ENCODE measurements around the gene VDR. TPM values are rescaled to one million over a fixed set of nuclear protein-coding genes. Genes with fewer than 3 reads are reported as not detected.

Gene VDR
- polyA plus RNA-seq, 6 donors from 2014 or later: 0.05 to 0.44 TPM; not detected in 4

GRCh38 chr12:47884501-47884900 is 20.3 kb downstream of the VDR start:
- H3K4me3 Mint-ChIP-seq: peak overlapping the region in 2 of 8 donors; percentile 12 to 47
- no peaks in the 10 kb centered on the region for H3K9me3 Mint-ChIP-seq
- peaks cover 19 to 33% (median 32%) of the 10 kb centered on the region in 3 donors for H3K4me1 Mint-ChIP-seq
- no peak for DNase-seq
- H3K27me3 Mint-ChIP-seq: peaks cover 10 to 24% (median 15%) of the 10 kb centered on the region in 3 donors
- no peak for ATAC-seq (ENCODE audit: low read depth in 2 of 2)
- H3K27ac Mint-ChIP-seq: no peak overlapping the region
- H3K36me3 Mint-ChIP-seq: no peaks in the 10 kb centered on the region

- ATAC-seq (ENCODE audit: low read depth in 2 of 2) (no peak), DNase-seq (no peak)
- Mint-ChIP-seq H3K36me3 (no peaks in the 10 kb centered on the region), H3K4me3 (peak overlapping the region in 6 of 8 donors; percentile 61 to 89 (median 80)), H3K9me3 (no peaks in the 10 kb centered on the region), H3K27ac (peak overlapping the region in 2 of 6 donors; percentile 31 to 56), H3K27me3 (peaks cover 10 to 25% (median 15%) of the 10 kb centered on the region in 3 donors), H3K4me1 (peaks cover 19 to 33% (median 32%) of the 10 kb centered on the region in 3 donors)
Observed at GRCh38 chr12:47883663-47884195, 21.1 kb downstream of the VDR start.

GRCh38 chr12:47882781-47883546 is 21.8 kb downstream of the VDR start:
- Mint-ChIP-seq H3K4me1 (peaks cover 19 to 33% (median 28%) of the 10 kb centered on the region in 3 donors), H3K27ac (peak overlapping the region in 3 of 6 donors; percentile 56 to 89 (median 63)), H3K4me3 (peak overlapping the region in 7 of 8 donors; percentile 76 to 89 (median 81)), H3K27me3 (peaks cover 10 to 32% (median 21%) of the 10 kb centered on the region in 3 donors), H3K9me3 (no peaks in the 10 kb centered on the region), H3K36me3 (no peaks in the 10 kb centered on the region)
- ATAC-seq (ENCODE audit: low read depth in 2 of 2) (peak; percentile 63 to 67), DNase-seq (no peak)

- ATAC-seq (ENCODE audit: low read depth in 2 of 2) (no peak), DNase-seq (no peak)
- no peaks in the 10 kb centered on the region for H3K36me3 Mint-ChIP-seq
- H3K9me3 Mint-ChIP-seq: no peaks in the 10 kb centered on the region
- H3K27ac Mint-ChIP-seq: peak overlapping the region in 1 of 6 donors; percentile 90
- peaks cover 19 to 33% (median 28%) of the 10 kb centered on the region in 3 donors for H3K4me1 Mint-ChIP-seq
- peak overlapping the region in 7 of 8 donors; percentile 57 to 88 (median 75) for H3K4me3 Mint-ChIP-seq
- peaks cover 10 to 32% (median 21%) of the 10 kb centered on the region in 3 donors for H3K27me3 Mint-ChIP-seq
Observed at GRCh38 chr12:47881826-47882427, 22.9 kb downstream of the VDR start.

- Mint-ChIP-seq H3K4me3 (no peak overlapping the region), H3K9me3 (no peaks in the 10 kb centered on the region), H3K27ac (peak overlapping the region in 1 of 6 donors; percentile 23), H3K27me3 (peaks cover 13 to 32% (median 21%) of the 10 kb centered on the region in 3 donors), H3K4me1 (peaks cover 19 to 33% (median 28%) of the 10 kb centered on the region in 3 donors), H3K36me3 (no peaks in the 10 kb centered on the region)
- DNase-seq (no peak), ATAC-seq (ENCODE audit: low read depth in 2 of 2) (no peak)
Observed at GRCh38 chr12:47881051-47881450, 23.7 kb downstream of the VDR start.

- Mint-ChIP-seq H3K9me3 (no peaks in the 10 kb centered on the region), H3K4me1 (peaks cover 19 to 25% (median 22%) of the 10 kb centered on the region in 3 donors), H3K36me3 (no peaks in the 10 kb centered on the region), H3K27me3 (peaks cover 15 to 25% (median 21%) of the 10 kb centered on the region in 3 donors), H3K4me3 (no peak overlapping the region), H3K27ac (no peak overlapping the region)
- no peak for DNase-seq
- no peak for ATAC-seq (ENCODE audit: low read depth in 2 of 2)
Observed at GRCh38 chr12:47878918-47879481, 25.8 kb downstream of the VDR start.

- H3K9me3 Mint-ChIP-seq: no peaks in the 10 kb centered on the region
- DNase-seq: no peak
- H3K4me3 Mint-ChIP-seq: peak overlapping the region in 1 of 8 donors; percentile 38
- no peak for ATAC-seq (ENCODE audit: low read depth in 2 of 2)
- H3K27ac Mint-ChIP-seq: no peak overlapping the region
- H3K27me3 Mint-ChIP-seq: peaks cover 12 to 25% (median 21%) of the 10 kb centered on the region in 3 donors
- peaks cover 16 to 19% (median 17%) of the 10 kb centered on the region in 3 donors for H3K4me1 Mint-ChIP-seq
- no peaks in the 10 kb centered on the region for H3K36me3 Mint-ChIP-seq
Observed at GRCh38 chr12:47878293-47878917, 26.4 kb downstream of the VDR start.

- Mint-ChIP-seq H3K36me3 (no peaks in the 10 kb centered on the region), H3K27ac (no peak overlapping the region)
Observed at GRCh38 chr12:47877081-47877480, 27.7 kb downstream of the VDR start.

GRCh38 chr12:47876440-47876960 is 28.3 kb downstream of the VDR start:
- ATAC-seq (ENCODE audit: low read depth in 2 of 2): no peak
- Mint-ChIP-seq H3K4me3 (no peak overlapping the region), H3K4me1 (peaks cover 2 to 5% (median 2%) of the 10 kb centered on the region in 3 donors), H3K27me3 (peaks cover 6 to 9% (median 6%) of the 10 kb centered on the region in 3 donors), H3K36me3 (no peaks in the 10 kb centered on the region), H3K27ac (no peak overlapping the region), H3K9me3 (no peaks in the 10 kb centered on the region)
- DNase-seq: no peak

More at GRCh38 chr12:47877081-47877480, 27.7 kb downstream of the VDR start:
- Mint-ChIP-seq H3K9me3 (no peaks in the 10 kb centered on the region), H3K4me1 (peaks cover 5 to 8% (median 6%) of the 10 kb centered on the region in 3 donors), H3K4me3 (no peak overlapping the region), H3K27me3 (peaks cover 9 to 15% (median 12%) of the 10 kb centered on the region in 3 donors)
- DNase-seq (no peak), ATAC-seq (ENCODE audit: low read depth in 2 of 2) (no peak)

GRCh38 chr12:47875746-47876439 is 28.9 kb downstream of the VDR start:
- Mint-ChIP-seq H3K9me3 (no peaks in the 10 kb centered on the region), H3K27ac (no peak overlapping the region), H3K36me3 (no peaks in the 10 kb centered on the region), H3K4me1 (peaks cover 8% of the 10 kb centered on the region in 3 donors), H3K4me3 (no peak overlapping the region), H3K27me3 (peaks cover 6 to 8% (median 6%) of the 10 kb centered on the region in 3 donors)
- ATAC-seq (ENCODE audit: low read depth in 2 of 2) (no peak), DNase-seq (no peak)

GRCh38 chr12:47874316-47874715 is 30.5 kb downstream of the VDR start:
- peaks cover 19 to 24% (median 21%) of the 10 kb centered on the region in 3 donors for H3K4me1 Mint-ChIP-seq
- H3K4me3 Mint-ChIP-seq: no peak overlapping the region
- DNase-seq (no peak), ATAC-seq (ENCODE audit: low read depth in 2 of 2) (no peak)
- no peaks in the 10 kb centered on the region for H3K9me3 Mint-ChIP-seq
- no peak overlapping the region for H3K27ac Mint-ChIP-seq
- H3K36me3 Mint-ChIP-seq: no peaks in the 10 kb centered on the region
- H3K27me3 Mint-ChIP-seq: peaks cover 6 to 8% (median 6%) of the 10 kb centered on the region in 3 donors

- Mint-ChIP-seq H3K4me1 (peaks cover 35 to 43% (median 40%) of the 10 kb centered on the region in 3 donors), H3K36me3 (no peaks in the 10 kb centered on the region), H3K9me3 (no peaks in the 10 kb centered on the region), H3K4me3 (peak overlapping the region in 2 of 8 donors; percentile 18 to 35), H3K27ac (peak overlapping the region in 4 of 6 donors; percentile 46 to 92 (median 72)), H3K27me3 (no peaks in the 10 kb centered on the region)
- DNase-seq (no peak), ATAC-seq (ENCODE audit: low read depth in 2 of 2) (peak in 1 of 2 donors; percentile 38)
Observed at GRCh38 chr12:47870175-47870781, 34.5 kb downstream of the VDR start.

Data from naive B cell (primary cell).